ACC112 (cell line): Measurements from ENCODE around the gene GALC.

Experiments
- H2AFZ ChIP-seq: fragments of 200-600 bp; sonication (generic); one replicate; pipeline ENCODE4 v1.6.0; 2017; ENCODE audit warnings: antibody characterized with exemption, low read length; ENCODE audit not compliant: unreplicated experiment
- H3K27ac ChIP-seq: fragments of 200-600 bp; sonication (generic); 2 replicates; pipeline ENCODE4 v1.5.1; 2014; ENCODE audit warnings: low read depth, mild to moderate bottlenecking, antibody characterized with exemption, low read length, moderate library complexity
- H3K27me3 ChIP-seq: fragments of 200-600 bp; sonication (generic); 2 replicates; pipeline ENCODE4 v1.6.1; 2014; ENCODE audit warnings: mild to moderate bottlenecking, antibody characterized with exemption, low read length, moderate library complexity, mixed read lengths; ENCODE audit not compliant: insufficient read depth
- H3K36me3 ChIP-seq: fragments of 200-600 bp; sonication (generic); 2 replicates; pipeline ENCODE4 v1.6.1; 2016; ENCODE audit warnings: mild to moderate bottlenecking, antibody characterized with exemption, low read length, moderate library complexity, mixed read lengths; ENCODE audit not compliant: insufficient read depth
- H3K4me1 ChIP-seq: fragments of 200-600 bp; sonication (generic); one replicate; pipeline ENCODE4 v1.6.1; 2016; ENCODE audit warnings: low read length, mixed read lengths; ENCODE audit not compliant: insufficient read depth, unreplicated experiment, control insufficient read depth
- H3K4me3 ChIP-seq: fragments of 200-600 bp; sonication (generic); 2 replicates; pipeline ENCODE4 v1.5.1; 2014; ENCODE audit warnings: mild to moderate bottlenecking, low read depth, low read length
- H3K79me2 ChIP-seq: fragments of 200-600 bp; sonication (generic); one replicate; pipeline ENCODE4 v1.6.0; 2016; ENCODE audit warnings: low read length; ENCODE audit not compliant: control insufficient read depth, unreplicated experiment, insufficient read depth

Gene GALC

DNA sequence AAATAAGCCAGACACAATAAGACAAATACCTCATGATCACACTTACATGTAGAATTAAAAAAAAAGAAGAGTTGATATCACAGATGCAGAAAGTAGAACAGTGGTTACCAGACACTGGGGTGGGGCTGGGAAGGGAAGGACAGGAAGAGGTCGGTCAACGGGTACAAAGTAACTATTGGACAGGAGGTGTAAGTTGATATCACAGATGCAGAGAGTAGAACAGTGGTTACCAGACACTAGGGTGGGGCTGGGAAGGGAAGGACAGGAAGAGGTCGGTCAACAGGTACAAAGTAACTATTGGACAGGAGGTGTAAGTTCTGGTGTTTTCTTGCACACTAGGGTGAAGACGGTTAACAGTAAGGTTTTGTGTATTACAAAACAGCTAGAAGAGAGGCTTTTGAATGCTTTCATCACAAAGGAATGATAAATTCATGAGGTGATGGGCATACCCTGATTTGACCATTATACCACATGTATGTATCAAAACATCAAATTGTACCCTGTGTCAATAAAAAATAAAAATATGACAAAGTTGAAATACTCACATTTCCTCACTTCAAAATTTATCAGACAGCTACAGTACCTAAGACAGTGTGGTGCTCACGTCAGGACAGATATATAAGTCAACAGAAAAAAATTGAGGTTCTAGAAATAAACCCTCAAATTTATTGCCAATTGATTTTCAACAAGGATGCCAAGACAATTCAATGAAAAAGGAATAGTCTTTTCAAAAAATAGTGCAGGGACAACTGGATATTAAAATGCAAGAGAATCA, 32.8 kb downstream of the GALC start:
- Histone ChIP-seq H3K79me2 (no peaks in the 10 kb centered on the region), H3K4me1 (no peaks in the 10 kb centered on the region)

DNA sequence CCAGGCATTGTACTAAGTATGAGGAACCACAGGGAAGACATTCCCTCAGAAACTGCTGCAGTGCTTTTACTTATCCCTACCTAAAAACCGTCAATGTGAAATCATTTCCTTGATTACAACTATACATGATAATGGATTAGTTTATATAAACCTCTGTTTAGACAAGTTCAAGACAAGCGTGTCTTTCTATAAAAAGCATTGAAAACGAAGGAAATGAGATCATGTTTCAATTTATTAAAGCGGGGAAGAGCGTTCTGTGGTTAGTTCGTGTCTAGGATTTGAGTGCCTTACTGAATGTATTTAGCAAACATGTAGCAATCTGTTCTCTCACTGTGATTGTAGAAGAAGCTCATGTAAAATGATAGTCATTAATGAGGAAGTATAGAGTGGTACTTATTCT, 37.5 kb downstream of the GALC start:
- H3K79me2 ChIP-seq, result no peaks in the 10 kb centered on the region
- 0 out of 2 replicates have a peak, but pooled peaks cover 3% of the 10 kb centered on the region for H3K36me3 ChIP-seq
- no peak overlapping the region for H3K27ac ChIP-seq
- H3K4me1 ChIP-seq, result no peaks in the 10 kb centered on the region
- H2AFZ ChIP-seq, result no peak overlapping the region
- no peaks in the 10 kb centered on the region for H3K27me3 ChIP-seq
- H3K4me3 ChIP-seq, result no peak overlapping the region

More for the DNA sequence above, 32.8 kb downstream of the GALC start:
- Histone ChIP-seq H3K36me3 (peaks cover 6% of the 10 kb centered on the region; the same call in 1 of the 2 replicates), H3K27me3 (no peaks in the 10 kb centered on the region), H2AFZ (no peak overlapping the region), H3K27ac (no peak overlapping the region), H3K4me3 (no peak overlapping the region)

DNA sequence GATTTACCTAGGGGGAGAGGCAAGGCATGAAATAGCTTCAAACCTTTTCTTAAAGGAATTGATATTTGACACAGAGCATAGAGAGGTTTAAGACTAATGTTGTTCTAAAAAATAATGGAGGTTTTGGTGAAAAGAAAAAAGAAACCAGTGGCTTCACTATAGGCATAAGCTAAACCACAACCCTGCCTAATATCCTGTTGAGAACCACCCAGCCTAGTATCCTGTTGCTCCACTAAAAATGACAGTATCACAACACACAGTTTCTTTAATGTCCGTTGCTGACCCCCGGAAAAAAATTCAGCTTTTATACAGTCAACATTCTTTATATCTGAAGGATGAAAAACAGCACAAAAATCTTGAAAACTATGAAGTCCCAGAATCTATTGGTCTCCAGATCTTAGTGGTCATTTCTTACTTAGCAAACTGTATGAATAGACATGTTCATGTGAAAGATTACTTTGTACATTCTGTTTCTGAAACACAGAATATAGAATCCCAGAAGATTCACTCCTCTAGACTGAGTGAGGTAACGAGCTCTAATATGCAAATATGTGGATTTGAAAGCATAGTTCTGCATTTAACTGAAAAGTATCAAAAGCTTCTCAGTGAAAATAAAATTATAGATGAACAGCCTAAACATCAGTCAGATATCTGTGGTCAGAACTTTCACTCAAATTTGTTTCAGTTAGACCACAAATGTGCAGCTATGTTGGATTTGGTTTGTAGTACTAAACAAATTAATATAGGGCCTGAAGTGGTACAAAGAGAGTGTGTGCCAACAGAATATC, 40.5 kb downstream of the GALC start:
- H3K4me1 ChIP-seq, result no peaks in the 10 kb centered on the region

DNA sequence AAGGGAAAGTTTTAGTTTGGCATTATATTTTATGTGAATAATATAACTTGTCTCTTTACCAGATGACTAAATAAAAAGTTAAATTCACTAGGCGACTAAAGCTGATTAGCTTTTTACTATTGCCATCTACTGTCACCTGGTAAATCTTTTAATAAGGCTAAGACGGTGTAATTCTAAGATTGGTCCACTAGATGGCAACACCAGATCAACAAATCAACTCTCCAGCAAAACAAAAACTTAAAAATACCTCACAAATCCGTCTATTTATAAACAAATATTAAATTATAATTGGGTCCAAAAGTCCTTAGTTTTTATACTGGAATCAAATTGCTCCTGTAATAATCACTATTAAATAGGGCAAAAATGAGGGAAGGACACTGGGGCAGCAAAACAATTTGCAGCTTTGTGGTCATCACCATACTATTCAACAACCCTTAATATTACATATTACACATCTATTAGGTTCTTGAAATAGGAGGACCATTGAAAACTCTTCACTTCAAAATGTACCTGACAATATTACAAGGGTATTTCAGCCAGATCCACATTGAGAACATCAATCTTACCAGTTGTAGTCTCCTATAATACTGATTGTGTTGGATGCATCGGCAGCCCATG, 47.9 kb downstream of the GALC start:
- H3K27me3 ChIP-seq, result no peaks in the 10 kb centered on the region
- H2AFZ ChIP-seq, result no peak overlapping the region

More for the DNA sequence above, 40.5 kb downstream of the GALC start:
- Histone ChIP-seq H3K4me3 (no peak overlapping the region), H3K27me3 (no peaks in the 10 kb centered on the region), H3K79me2 (no peaks in the 10 kb centered on the region), H2AFZ (no peak overlapping the region), H3K36me3 (no peaks in the 10 kb centered on the region), H3K27ac (no peak overlapping the region)

DNA sequence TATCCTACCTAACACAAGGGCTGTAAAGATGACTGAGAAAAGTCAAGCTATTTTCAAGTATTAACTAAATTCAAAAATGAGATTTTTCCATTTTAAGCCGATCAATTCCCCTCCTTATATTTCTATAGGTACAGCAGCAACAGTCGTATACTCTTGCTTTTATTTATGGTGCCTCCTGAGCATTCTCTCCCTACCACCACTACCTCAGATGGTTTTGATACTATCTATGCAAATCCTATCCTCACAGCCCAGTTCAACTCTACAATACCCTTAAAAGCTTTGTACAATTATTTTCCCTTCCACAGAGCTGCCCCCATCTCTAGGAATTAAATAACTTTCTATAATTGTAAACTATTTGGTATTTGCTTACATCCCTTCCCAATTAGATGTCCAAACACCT, 52.1 kb downstream of the GALC start:
- Histone ChIP-seq H3K4me1 (no peaks in the 10 kb centered on the region), H2AFZ (no peak overlapping the region), H3K36me3 (no peaks in the 10 kb centered on the region), H3K79me2 (no peaks in the 10 kb centered on the region), H3K27me3 (no peaks in the 10 kb centered on the region), H3K4me3 (no peak overlapping the region), H3K27ac (no peak overlapping the region)

More for the DNA sequence above, 47.9 kb downstream of the GALC start:
- no peaks in the 10 kb centered on the region for H3K36me3 ChIP-seq
- H3K4me1 ChIP-seq, result no peaks in the 10 kb centered on the region
- no peaks in the 10 kb centered on the region for H3K79me2 ChIP-seq
- no peak overlapping the region for H3K27ac ChIP-seq
- H3K4me3 ChIP-seq, result no peak overlapping the region

DNA sequence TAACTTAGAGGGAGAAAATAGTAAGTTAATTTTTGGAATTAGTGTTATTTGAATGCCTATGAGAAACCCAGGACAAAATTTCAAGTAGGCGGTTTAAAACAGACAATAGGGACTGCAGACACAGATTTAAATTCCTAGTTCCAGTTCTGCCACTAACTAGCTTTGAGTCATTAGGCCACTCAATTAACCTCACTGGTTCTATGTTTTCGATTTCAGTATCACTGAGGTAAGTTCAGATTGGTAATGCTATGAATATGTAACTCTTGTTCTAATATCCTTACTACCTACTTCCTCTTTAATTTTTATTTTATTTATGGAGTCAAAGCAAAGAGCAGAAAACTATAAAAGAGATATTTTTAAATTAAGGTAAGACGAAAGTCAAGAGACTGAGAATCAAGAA, 52.6 kb downstream of the GALC start:
- Histone ChIP-seq H3K27ac (no peak overlapping the region), H3K4me3 (no peak overlapping the region), H3K79me2 (no peaks in the 10 kb centered on the region), H2AFZ (no peak overlapping the region), H3K4me1 (no peaks in the 10 kb centered on the region), H3K27me3 (no peaks in the 10 kb centered on the region), H3K36me3 (no peaks in the 10 kb centered on the region)

DNA sequence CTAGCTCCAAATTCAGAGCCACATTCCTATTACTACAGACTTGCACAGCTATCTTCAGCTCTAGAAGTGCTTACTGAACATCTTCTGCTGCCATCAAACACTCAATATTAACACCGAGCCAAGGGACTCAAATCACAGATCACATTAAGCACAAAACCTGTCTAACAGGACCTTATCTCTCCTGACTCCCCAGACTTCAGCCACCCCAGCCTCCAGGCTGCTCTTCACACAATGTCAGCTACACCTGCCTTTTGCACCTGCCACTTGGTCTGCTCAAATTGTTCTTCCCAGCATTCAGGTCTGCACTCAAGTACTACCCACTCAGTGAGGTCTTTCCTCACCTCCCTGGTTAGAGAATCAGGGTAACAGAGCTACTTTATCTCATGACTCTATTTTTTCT, 57.1 kb downstream of the GALC start:
- Histone ChIP-seq H3K4me3 (no peak overlapping the region), H3K36me3 (no peaks in the 10 kb centered on the region), H3K27ac (no peak overlapping the region), H3K79me2 (no peaks in the 10 kb centered on the region), H2AFZ (no peak overlapping the region), H3K27me3 (no peaks in the 10 kb centered on the region), H3K4me1 (no peaks in the 10 kb centered on the region)

DNA sequence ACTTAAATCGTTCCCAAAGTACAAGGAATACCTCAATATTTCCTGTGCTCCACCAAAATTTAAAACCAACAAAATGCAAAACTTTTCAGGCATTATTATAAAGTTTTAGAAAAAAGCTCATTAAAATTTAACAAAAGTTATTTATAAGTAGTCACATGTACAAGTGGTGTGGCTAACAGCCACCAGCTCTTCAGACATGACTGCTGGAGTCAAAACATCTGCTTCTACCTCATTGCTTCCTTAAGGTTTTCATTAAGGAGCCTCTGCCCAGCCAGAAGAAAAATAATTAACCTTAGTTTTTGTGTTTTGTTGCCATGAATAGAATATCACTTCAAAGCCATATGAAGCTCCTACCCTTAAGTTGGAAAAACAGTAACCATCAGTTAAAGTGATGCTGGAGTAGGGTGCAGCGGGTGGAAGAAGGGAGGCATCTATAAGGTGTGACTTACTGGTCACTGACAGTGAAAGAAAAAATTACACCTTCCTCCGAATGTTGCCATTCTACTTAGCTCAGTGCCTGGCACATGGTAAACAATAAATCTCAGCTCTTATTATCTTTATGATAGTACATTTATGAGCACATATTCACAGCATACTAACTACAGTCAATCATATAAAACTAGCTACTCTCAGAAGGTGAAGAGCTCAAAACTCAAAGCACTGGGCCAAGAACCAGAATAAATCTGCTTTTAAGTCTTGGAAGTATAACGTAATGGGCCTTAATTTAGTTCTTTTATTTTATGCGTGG, 57.7 kb downstream of the GALC start:
- Histone ChIP-seq H3K36me3 (no peaks in the 10 kb centered on the region), H3K27ac (no peak overlapping the region), H2AFZ (no peak overlapping the region), H3K27me3 (no peaks in the 10 kb centered on the region), H3K4me3 (no peak overlapping the region), H3K4me1 (no peaks in the 10 kb centered on the region), H3K79me2 (no peaks in the 10 kb centered on the region)

DNA sequence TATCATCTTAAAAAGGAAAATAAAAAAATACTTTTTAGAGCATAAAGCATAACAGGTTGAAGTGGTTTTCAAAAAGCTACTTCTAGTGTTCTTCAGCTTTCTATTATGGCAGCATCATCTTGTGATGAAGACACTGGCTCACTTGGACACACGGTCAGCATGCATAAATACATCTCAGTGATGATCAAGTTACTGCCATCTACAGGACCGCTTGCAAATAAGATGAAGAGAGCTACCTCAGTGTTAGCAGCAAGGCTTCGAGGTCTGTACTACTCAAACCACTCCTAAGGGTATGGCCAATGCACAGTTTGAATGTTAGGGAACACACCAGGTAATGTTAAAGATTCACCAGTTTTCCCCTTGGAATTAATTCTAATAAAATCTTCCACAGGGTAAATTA, 58.8 kb downstream of the GALC start:
- H3K4me1 ChIP-seq, result no peaks in the 10 kb centered on the region
- H3K27me3 ChIP-seq, result no peaks in the 10 kb centered on the region
- H3K27ac ChIP-seq, result no peak overlapping the region
- H2AFZ ChIP-seq, result no peak overlapping the region
- H3K79me2 ChIP-seq, result no peaks in the 10 kb centered on the region
- no peak overlapping the region for H3K4me3 ChIP-seq
- no peaks in the 10 kb centered on the region for H3K36me3 ChIP-seq

DNA sequence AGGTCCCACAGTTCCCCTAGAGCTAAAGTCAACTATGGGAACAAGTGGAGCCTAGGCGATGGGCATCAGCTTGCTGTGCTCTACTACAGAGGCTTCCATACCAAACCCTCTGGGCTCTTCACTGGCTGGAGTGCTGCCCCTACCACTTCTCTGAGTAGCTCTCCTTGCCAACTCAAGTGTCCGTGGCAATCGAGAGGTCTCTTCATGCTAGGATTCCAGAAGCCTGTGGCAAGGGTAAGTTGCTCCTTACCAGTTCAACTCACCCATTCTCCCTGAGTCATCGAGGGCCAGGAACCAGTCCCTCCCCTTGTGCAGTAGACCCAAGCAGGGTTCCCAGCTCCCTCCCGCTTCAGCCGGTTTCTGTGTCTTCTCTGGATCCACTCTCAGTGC, 76.1 kb downstream of the GALC start:
- no peaks in the 10 kb centered on the region for H3K4me1 ChIP-seq
- H3K27me3 ChIP-seq, result no peaks in the 10 kb centered on the region
- H3K4me3 ChIP-seq, result no peak overlapping the region

More for the DNA sequence above, 76.1 kb downstream of the GALC start:
- no peak overlapping the region for H3K27ac ChIP-seq
- H3K79me2 ChIP-seq, result no peaks in the 10 kb centered on the region
- H3K36me3 ChIP-seq, result no peaks in the 10 kb centered on the region
- no peak overlapping the region for H2AFZ ChIP-seq
